Gastrocnemius medialis (tissue), 4 donors: ENCODE results near the gene MRTFA. TPM values are rescaled to one million over a fixed set of nuclear protein-coding genes. Genes with fewer than 3 reads are reported as not detected.

Source experiments
- ATAC-seq, 2 donors: fragments of 150-250 bp; one replicate each; pipeline ENCODE4 v1.9.1; 2016
- DNase-seq, 2 donors: peaks; one replicate each; pipeline ENCODE4 v3.0.0-alpha.2; 2019
- H3K27ac ChIP-seq, 4 donors: fragments of 200-600 bp; sonication (generic); 1 replicate in 1 of 4; 2 replicates in 3 of 4; pipeline ENCODE4 v1.5.1; 2016 to 2018; ENCODE audit warnings: mild to moderate bottlenecking in 2 of 4, moderate library complexity in 1 of 4
- H3K27me3 ChIP-seq, 3 donors: fragments of 200-600 bp; sonication (generic) in 2 of 3; 1 replicate in 1 of 3; 2 replicates in 2 of 3; pipeline versions ENCODE4 v1.5.1 to v1.6.0; 2016 to 2019; ENCODE audit warnings: mild to moderate bottlenecking in 1 of 3, moderate library complexity in 1 of 3
- H3K36me3 ChIP-seq, 2 donors: fragments of 200-600 bp; sonication (generic) in 1 of 2; one replicate each; pipeline ENCODE4 v1.5.1; 2017 to 2018
- H3K4me1 ChIP-seq, 2 donors: fragments of 200-600 bp; sonication (generic) in 1 of 2; one replicate each; pipeline ENCODE4 v1.5.1; 2016 to 2017; ENCODE audit warnings: mild to moderate bottlenecking in 2 of 2
- H3K4me3 ChIP-seq, 4 donors: fragments of 200-600 bp; sonication (generic) in 3 of 4; 1 replicate in 1 of 4; 2 replicates in 3 of 4; pipeline ENCODE4 v1.5.1; 2016 to 2019; ENCODE audit warnings: mild to moderate bottlenecking in 2 of 4
- H3K9me3 ChIP-seq, 3 donors: fragments of 200-600 bp; sonication (generic) in 2 of 3; 1 replicate in 1 of 3; 2 replicates in 2 of 3; pipeline ENCODE4 v1.5.1; 2016 to 2019
- CTCF ChIP-seq, 5 experiments: fragments of 450-650 bp in 3 of 5; fragments of 200-600 bp in 2 of 5; sonication (generic) in 2 of 5; IDR thresholded peaks in 4 of 5; conservative IDR thresholded peaks in 1 of 5; 1 replicate in 4 of 5; 2 replicates in 1 of 5; pipeline ENCODE4 v1.5.1; 2016 to 2019; ENCODE audit warnings: antibody characterized with exemption in 5 of 5, mild to moderate bottlenecking in 3 of 5, moderate library complexity in 3 of 5
- POLR2A ChIP-seq, 2 donors: fragments of 450-650 bp; IDR thresholded peaks; one replicate each; pipeline ENCODE4 v1.6.1; 2017; ENCODE audit warnings: antibody characterized with exemption in 2 of 2, mild to moderate bottlenecking in 2 of 2, moderate library complexity in 2 of 2
- in situ Hi-C, 4 donors: fragments of 200-750 bp; cut with MboI; loops; one replicate each; pipeline versions ENCODE4 v1.15.0 to v1.8.0; 2017; ENCODE audit warnings: low sequenced_read_pairs in 4 of 4
- intact Hi-C: fragments of 100-400 bp; cut with DNase I; formaldehyde crosslinking; loops from one replicate; pipeline ENCODE4 v1.15.1; 2023; ENCODE audit warnings: low total_unique reads
- total RNA-seq, 4 donors: library from RNA; depleted of rRNA; stranded (reverse); fragments of >200 nt; gene quantifications; one replicate each; pipeline versions ENCODE4 v1.1.0 to v1.2.3, GENCODE V29; 2016

Gene MRTFA
- total RNA-seq, 4 donors from 2014 or later: 13.7 to 31.3 (median 22.2) TPM

- no peak for ATAC-seq
- DNase-seq: no peak
- Histone ChIP-seq H3K9me3 (no peaks in the 10 kb centered on the region), H3K27me3 (no peaks in the 10 kb centered on the region), H3K27ac (no peak overlapping the region), H3K4me3 (no peak overlapping the region), H3K4me1 (peaks cover 5 to 6% of the 10 kb centered on the region in 2 donors), H3K36me3 (peaks cover 0 to 85% of the 10 kb centered on the region in 2 donors)
- intact Hi-C loops: no loop called here
- TF ChIP-seq POLR2A (IDR thresholded peaks at IDR 0.05) (no peak), CTCF (IDR thresholded peaks at IDR 0.05 in 4 of 5, conservative IDR thresholded peaks at IDR 0.05 in 1 of 5) (no peak)
- in situ Hi-C loops: loop anchor here in 1 of 4 donors (25.0 kb wide), 1 partner anchor 94 kb away; no protein-coding TSS in a partner anchor
These were observed 230.2 kb downstream of the MRTFA start for GRCh38 chr22:40406063-40406890.

GRCh38 chr22:40405178-40406062 is 231.1 kb downstream of the MRTFA start:
- intact Hi-C loops: no loop called here

DNA sequence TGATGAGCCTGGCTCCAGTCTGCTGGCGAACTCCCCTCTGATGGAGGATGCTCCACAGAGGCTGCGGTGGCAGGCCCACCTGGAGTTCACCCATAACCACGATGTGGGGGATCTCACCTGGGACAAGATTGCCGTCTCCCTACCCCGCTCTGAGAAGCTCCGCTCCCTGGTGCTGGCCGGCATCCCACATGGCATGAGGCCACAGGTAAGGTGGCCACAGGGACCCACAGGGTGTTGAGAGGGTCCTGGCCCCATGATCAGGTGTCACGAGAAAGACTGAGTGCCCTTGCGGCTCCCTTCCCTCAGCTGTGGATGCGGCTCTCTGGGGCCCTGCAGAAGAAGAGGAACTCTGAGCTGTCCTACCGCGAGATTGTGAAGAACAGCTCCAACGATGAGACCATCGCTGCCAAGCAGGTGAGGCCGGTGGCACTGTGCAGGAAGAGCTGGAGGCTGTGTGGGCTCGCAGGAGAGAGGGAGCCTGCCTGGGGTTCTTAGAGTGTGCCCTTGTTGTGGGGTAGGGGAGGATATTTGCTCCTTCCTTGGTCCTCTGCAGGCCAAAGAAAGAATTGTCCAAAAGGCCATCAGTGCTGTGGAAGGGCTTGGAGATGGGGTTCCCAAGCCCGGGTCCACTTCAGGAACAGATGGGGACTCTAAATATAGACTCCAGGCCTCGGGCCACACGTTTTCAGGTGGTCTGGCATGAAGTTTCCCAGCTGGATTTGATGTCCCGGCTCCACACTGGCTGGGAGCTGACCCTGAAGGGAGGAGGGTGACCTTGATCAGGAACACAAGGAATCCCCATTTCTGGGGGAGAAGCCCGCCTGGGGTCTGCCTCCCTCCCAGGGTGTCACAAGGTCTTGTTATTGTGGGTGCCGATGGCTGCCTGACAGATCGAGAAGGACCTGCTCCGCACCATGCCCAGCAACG is 232.0 kb downstream of the MRTFA start:
- intact Hi-C loops: no loop called here
- no peak for ATAC-seq
- Histone ChIP-seq H3K27ac (no peak overlapping the region), H3K9me3 (no peaks in the 10 kb centered on the region), H3K4me1 (peaks cover 12 to 13% of the 10 kb centered on the region in 2 donors), H3K27me3 (no peaks in the 10 kb centered on the region), H3K36me3 (peaks cover 0 to 74% of the 10 kb centered on the region in 2 donors), H3K4me3 (no peak overlapping the region)
- peak in 1 of 2 donors; percentile 6 for DNase-seq
- TF ChIP-seq POLR2A (IDR thresholded peaks at IDR 0.05) (no peak), CTCF (IDR thresholded peaks at IDR 0.05 in 4 of 5, conservative IDR thresholded peaks at IDR 0.05 in 1 of 5) (no peak)
- in situ Hi-C loops: loop anchor here in 1 of 4 donors (25.0 kb wide), 1 partner anchor 92 kb away; no protein-coding TSS in a partner anchor

More at GRCh38 chr22:40405178-40406062, 231.1 kb downstream of the MRTFA start:
- ATAC-seq (no peak), DNase-seq (peak in 1 of 2 donors; percentile 7)
- in situ Hi-C loops: loop anchor here in 1 of 4 donors (25.0 kb wide), 1 partner anchor 93 kb away; no protein-coding TSS in a partner anchor
- Histone ChIP-seq H3K27me3 (no peaks in the 10 kb centered on the region), H3K4me1 (peaks cover 5 to 6% of the 10 kb centered on the region in 2 donors), H3K27ac (no peak overlapping the region), H3K4me3 (no peak overlapping the region), H3K9me3 (no peaks in the 10 kb centered on the region), H3K36me3 (peaks cover 0 to 83% of the 10 kb centered on the region in 2 donors)
- TF ChIP-seq POLR2A (IDR thresholded peaks at IDR 0.05) (no peak), CTCF (IDR thresholded peaks at IDR 0.05 in 4 of 5, conservative IDR thresholded peaks at IDR 0.05 in 1 of 5) (no peak)

GRCh38 chr22:40403651-40404050 is 232.9 kb downstream of the MRTFA start:
- ATAC-seq: no peak
- intact Hi-C loops (no loop called here), in situ Hi-C loops (loop anchor here in 1 of 4 donors (25.0 kb wide), 1 partner anchor 91 kb away; no protein-coding TSS in a partner anchor)
- Histone ChIP-seq H3K27me3 (no peaks in the 10 kb centered on the region), H3K4me1 (peaks cover 16% of the 10 kb centered on the region in 2 donors), H3K9me3 (no peaks in the 10 kb centered on the region), H3K36me3 (peaks cover 0 to 65% of the 10 kb centered on the region in 2 donors), H3K27ac (no peak overlapping the region), H3K4me3 (no peak overlapping the region)
- peak in 1 of 2 donors; percentile 6 for DNase-seq
- TF ChIP-seq POLR2A (IDR thresholded peaks at IDR 0.05) (no peak), CTCF (IDR thresholded peaks at IDR 0.05 in 4 of 5, conservative IDR thresholded peaks at IDR 0.05 in 1 of 5) (no peak)
